HFF-Myc (cell line): Measurements from ENCODE around the gene ARPC5.

Experiments
- DNase-seq: peaks from one replicate; pipeline ENCODE4 v3.0.0-alpha.2; 2011; ENCODE audit warnings: low read depth; ENCODE audit errors: extremely low read depth
- H3K4me3 ChIP-seq: replicated peaks from 2 replicates; pipeline ENCODE4 v1.5.1; 2011; ENCODE audit warnings: low read depth, mild to moderate bottlenecking, control low read depth, low read length
- TF ChIP-seq, protein P1 (sequence below): IDR thresholded peaks from 2 replicates; pipeline ENCODE4 v1.5.1; 2012; ENCODE audit warnings: mild to moderate bottlenecking, low read depth, low read length, control low read depth; ENCODE audit errors: missing control alignments

The ARPC5 gene

DNA sequence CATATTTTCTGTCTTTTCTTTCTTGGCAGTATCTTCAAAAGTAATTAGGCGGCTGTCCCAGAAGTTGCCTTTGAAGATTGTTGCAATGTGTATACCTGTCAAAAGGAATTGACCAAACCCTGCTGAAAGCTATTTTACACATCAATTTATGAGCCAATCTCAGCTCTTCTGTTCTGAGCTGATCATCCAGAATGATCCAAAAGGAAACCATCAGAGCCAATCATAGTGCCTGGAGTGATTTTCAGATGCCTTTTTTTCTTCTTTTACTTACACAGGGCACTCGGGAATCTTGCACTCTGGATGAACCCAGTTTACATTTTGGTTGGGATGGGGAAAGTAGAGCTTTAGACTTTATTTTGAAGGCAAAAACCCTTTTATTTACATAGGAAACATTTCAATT, 39.3 kb upstream of the ARPC5 start:
- no peak overlapping the region for H3K4me3 ChIP-seq
- no peak for DNase-seq
- TF ChIP-seq, protein P1, sequence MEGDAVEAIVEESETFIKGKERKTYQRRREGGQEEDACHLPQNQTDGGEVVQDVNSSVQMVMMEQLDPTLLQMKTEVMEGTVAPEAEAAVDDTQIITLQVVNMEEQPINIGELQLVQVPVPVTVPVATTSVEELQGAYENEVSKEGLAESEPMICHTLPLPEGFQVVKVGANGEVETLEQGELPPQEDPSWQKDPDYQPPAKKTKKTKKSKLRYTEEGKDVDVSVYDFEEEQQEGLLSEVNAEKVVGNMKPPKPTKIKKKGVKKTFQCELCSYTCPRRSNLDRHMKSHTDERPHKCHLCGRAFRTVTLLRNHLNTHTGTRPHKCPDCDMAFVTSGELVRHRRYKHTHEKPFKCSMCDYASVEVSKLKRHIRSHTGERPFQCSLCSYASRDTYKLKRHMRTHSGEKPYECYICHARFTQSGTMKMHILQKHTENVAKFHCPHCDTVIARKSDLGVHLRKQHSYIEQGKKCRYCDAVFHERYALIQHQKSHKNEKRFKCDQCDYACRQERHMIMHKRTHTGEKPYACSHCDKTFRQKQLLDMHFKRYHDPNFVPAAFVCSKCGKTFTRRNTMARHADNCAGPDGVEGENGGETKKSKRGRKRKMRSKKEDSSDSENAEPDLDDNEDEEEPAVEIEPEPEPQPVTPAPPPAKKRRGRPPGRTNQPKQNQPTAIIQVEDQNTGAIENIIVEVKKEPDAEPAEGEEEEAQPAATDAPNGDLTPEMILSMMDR: no peak

DNA sequence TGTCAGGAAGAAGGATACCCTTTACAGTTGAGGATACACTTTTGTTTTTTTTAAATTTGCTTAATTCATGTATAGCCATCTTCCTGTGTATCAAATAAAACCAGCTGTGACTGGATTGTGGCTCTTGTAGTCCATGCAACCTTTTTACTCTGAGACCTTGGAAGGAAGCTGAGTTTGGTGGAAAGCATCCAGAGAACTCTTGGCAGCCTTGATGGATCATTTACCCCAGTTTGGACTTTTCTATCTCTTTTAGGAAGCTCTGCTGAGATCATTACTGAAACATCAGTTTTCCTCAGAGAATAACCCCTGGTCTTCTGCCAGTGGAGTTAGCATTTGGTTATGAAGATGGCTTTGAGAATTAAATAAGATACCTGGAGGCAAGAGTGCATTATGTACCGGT, 38.8 kb upstream of the ARPC5 start:
- H3K4me3 ChIP-seq: no peak overlapping the region
- TF ChIP-seq, protein P1: no peak
- DNase-seq: no peak

DNA sequence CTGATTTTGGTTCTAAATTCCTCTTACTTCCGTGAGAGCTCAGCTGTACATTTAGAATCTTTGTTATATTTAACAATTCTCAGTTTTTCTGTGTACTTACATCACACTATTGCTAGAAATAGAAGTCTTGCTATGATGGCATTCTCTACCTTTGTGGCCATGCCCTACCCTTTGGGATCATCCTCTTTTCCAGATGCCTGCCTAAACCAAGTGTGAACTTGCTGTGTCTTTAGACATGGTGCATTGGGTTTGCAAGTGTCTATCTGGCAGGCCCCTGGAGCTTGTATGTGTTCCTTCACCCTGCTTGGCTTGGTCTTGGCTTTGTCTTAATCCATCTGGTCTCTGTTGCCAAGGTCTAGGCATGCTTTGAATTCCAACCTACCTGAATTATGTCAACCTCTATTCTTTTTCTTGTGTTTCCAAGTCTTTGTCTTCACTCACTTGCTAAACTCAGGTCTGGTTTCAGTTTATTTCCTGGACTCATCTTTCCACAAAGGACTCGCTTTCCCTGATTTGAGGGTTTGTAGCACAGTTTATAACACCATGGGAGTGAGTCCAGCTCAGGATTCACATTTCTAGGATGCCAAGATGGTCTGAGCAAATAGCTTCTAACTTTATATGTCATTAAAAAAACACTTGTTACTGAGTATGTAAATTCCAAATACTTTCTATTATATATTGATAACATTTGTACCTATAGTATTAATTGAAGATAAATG, 38.2 kb upstream of the ARPC5 start:
- H3K4me3 ChIP-seq: no peak overlapping the region
- DNase-seq: no peak
- TF ChIP-seq, protein P1: no peak

DNA sequence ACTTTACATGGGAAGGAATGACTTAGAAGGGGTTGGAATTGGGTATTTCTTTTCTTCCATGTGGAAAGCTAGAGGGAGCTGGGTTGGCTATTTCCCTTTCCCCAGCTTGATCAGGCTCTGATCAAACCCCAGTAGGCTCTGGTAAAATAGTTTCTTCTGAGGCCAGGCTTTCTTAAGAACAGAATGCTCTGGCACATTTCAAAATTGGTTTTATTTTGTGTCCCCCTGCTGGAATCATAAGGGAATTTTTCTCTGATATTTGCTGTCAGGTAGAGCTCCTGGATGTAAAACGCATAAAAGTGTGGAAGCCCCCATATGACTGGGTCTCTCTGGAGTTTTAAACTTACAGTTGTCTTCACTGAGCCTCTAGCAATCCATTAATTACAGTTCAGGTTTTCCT, 34.6 kb upstream of the ARPC5 start:
- TF ChIP-seq, protein P1: no peak
- H3K4me3 ChIP-seq: no peak overlapping the region
- DNase-seq: no peak

DNA sequence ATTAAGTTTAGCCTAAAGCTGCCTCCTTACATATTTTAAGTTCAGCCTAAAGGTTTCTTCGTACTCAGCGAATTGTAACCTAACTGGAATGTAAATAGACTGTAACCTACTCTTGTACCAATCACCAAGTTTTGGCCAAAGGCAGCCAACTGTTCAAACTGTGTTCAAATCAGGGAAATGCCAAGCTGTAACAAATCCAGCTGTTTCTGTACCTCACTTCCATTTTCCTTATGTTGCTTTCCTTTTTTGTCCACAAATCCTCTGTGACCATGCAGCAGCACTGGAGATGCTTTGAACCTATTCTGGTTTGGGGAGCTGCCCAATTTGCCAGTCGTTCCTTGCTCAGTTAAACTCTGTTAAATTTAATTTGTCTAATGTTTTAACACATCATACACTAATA, 20.8 kb upstream of the ARPC5 start:
- H3K4me3 ChIP-seq: no peak overlapping the region
- DNase-seq: no peak
- TF ChIP-seq, protein P1: no peak

DNA sequence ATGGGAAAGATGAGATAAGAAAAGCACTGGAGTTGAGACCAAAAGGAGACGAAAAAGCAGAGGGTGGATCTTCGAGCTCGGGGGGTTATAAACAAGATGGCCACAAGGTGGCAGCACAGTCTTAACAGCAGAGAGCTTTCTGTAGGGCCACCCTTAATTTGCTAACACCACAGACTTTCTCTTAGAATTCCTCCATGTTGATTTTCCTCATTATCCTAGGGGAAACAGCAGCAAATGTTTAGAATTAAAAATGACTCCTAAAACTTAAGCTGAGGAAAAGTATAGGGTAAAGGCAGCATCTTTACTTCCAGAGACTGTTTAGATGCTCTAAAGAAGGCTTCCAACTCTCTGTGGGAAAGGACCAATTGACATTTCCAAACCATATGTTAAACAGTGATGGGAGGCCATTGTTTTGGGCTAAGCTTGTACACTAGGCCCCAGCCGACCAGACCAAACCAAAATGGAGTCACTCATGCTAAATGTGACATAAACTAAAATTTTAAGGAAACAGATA, 20.0 kb upstream of the ARPC5 start:
- peak; percentile 77 for DNase-seq
- no peak overlapping the region for H3K4me3 ChIP-seq
- TF ChIP-seq, protein P1: peak; percentile 78
